ENCODE measurements around the gene C9orf50. TPM values are rescaled to one million over a fixed set of nuclear protein-coding genes. Genes with fewer than 3 reads are reported as not detected.

C9orf50 gene
- total RNA-seq, 2 experiments from 2014 or later = not detected

DNA sequence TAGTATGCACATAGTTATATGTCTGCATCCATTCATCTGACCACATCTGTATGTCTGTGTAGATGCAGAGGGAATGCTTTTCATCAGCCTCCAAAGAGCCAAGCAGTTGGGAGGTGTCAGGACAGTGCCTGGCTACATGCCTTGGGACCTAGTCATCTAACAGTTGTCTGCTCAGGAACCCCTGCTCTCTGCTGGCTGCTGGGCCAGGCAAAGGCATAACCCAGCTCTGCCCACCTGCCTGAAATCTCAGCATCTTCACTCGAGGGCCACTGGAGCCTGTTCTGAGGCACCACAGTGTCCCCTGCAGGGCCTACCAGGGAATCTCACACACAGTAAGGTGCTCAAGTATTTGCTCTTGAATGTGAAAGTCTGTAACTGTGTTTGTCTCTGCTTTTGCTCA, 3.7 kb downstream of the C9orf50 start:
- ChIA-PET POLR2A (no interaction called here), CTCF (no interaction called here)
- no peaks in the 10 kb centered on the region for H3K36me3 Mint-ChIP-seq (ENCODE audit: low read depth)
- Histone ChIP-seq H3K27me3 (ENCODE audit: control insufficient read depth in 1 of 2, insufficient read depth in 2 of 2, low read length in 2 of 2) (peaks cover 25 to 31% of the 10 kb centered on the region in 2 experiments), H3K4me1 (ENCODE audit: insufficient read depth, low read length) (peaks cover 16% of the 10 kb centered on the region), H3K4me3 (ENCODE audit: low read length) (no peak overlapping the region), H3K27ac (ENCODE audit: low read depth in 1 of 2, low read length in 2 of 2) (no peak overlapping the region), H3K9me3 (ENCODE audit: control insufficient read depth in 1 of 2, insufficient read depth in 1 of 2, low read length in 2 of 2) (peaks cover 0 to 5% of the 10 kb centered on the region in 2 experiments), H3K36me3 (ENCODE audit: insufficient read depth, low read length) (no peaks in the 10 kb centered on the region)
- ATAC-seq (ENCODE audit: poor library complexity) = peak; percentile 73
- intact Hi-C loops (cut with DNase I, micrococcal nuclease) = loop anchor here in 1 of 2 experiments (10.0 kb wide), 1 partner anchor 232 kb away; no protein-coding TSS in a partner anchor
- peak in 2 of 14 experiments; percentile 41 to 44 for DNase-seq
- no peak overlapping the region for H3K4me3 Mint-ChIP-seq
- no peak overlapping the region for H3K27ac Mint-ChIP-seq
- peaks cover 15% of the 10 kb centered on the region for H3K4me1 Mint-ChIP-seq (ENCODE audit: low read depth)
- TF ChIP-seq, protein P1, sequence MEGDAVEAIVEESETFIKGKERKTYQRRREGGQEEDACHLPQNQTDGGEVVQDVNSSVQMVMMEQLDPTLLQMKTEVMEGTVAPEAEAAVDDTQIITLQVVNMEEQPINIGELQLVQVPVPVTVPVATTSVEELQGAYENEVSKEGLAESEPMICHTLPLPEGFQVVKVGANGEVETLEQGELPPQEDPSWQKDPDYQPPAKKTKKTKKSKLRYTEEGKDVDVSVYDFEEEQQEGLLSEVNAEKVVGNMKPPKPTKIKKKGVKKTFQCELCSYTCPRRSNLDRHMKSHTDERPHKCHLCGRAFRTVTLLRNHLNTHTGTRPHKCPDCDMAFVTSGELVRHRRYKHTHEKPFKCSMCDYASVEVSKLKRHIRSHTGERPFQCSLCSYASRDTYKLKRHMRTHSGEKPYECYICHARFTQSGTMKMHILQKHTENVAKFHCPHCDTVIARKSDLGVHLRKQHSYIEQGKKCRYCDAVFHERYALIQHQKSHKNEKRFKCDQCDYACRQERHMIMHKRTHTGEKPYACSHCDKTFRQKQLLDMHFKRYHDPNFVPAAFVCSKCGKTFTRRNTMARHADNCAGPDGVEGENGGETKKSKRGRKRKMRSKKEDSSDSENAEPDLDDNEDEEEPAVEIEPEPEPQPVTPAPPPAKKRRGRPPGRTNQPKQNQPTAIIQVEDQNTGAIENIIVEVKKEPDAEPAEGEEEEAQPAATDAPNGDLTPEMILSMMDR (IDR thresholded peaks at IDR 0.05) = no peak
- H3K27me3 Mint-ChIP-seq = peaks cover 29% of the 10 kb centered on the region
- H3K9me3 Mint-ChIP-seq = no peaks in the 10 kb centered on the region

DNA sequence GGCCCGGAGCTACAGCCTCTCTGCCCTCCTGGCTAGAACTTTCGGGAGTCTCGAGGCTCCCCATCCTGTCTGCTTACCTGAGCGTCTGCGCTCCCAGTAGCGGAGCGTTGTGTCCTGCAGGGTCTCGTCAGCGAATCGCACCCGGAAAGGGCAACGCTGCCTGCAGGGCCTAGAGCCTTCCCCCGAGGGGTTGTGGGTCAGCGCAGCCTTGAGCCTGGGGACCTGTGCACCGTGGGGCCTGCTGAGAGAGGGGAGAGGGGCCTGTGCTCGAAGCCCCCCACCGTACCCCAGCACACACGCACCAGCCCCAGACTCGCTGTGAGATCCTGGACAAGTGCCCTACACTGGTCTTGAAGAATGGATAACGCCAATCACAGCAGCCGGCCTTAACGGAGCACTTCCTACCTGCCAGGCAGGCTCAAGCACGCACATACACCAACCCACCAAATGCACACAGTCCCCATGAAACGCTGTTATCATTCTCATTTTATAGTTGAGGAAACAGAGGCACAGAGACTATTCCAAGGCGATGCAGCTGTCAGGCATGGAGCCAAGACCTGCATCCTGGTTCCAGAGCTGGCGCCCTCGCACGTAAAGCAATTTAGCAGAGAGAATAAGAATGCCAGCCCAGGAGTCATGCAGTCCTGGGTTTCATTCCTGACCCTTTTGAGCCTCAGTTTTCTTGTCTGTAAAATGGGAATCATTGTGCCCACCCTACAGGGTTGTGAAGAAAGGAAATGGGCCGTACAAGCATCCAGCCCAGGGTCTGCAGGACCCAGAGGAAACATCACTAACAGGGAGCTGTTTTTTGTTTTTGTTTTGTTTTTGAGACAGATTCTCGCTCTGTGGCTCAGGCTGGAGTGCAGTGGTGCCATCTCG, 5.3 kb downstream of the C9orf50 start:
- ChIA-PET CTCF (no interaction called here), POLR2A (no interaction called here)
- intact Hi-C loops (cut with DNase I, micrococcal nuclease) = loop anchor here in 1 of 2 experiments (10.0 kb wide), 1 partner anchor 231 kb away; no protein-coding TSS in a partner anchor
- Histone ChIP-seq H3K9me3 (ENCODE audit: control insufficient read depth in 1 of 2, insufficient read depth in 1 of 2, low read length in 2 of 2) (no peaks in the 10 kb centered on the region), H3K36me3 (ENCODE audit: insufficient read depth, low read length) (no peaks in the 10 kb centered on the region), H3K4me3 (ENCODE audit: low read length) (no peak overlapping the region), H3K27me3 (ENCODE audit: control insufficient read depth in 1 of 2, insufficient read depth in 2 of 2, low read length in 2 of 2) (peaks cover 14 to 16% of the 10 kb centered on the region in 2 experiments), H3K4me1 (ENCODE audit: insufficient read depth, low read length) (peaks cover 22% of the 10 kb centered on the region), H3K27ac (ENCODE audit: low read depth in 1 of 2, low read length in 2 of 2) (no peak overlapping the region)
- H3K36me3 Mint-ChIP-seq (ENCODE audit: low read depth) = no peaks in the 10 kb centered on the region
- no peak overlapping the region for H3K4me3 Mint-ChIP-seq
- H3K9me3 Mint-ChIP-seq = no peaks in the 10 kb centered on the region
- DNase-seq = peak in 1 of 14 experiments; percentile 21
- H3K4me1 Mint-ChIP-seq (ENCODE audit: low read depth) = peaks cover 15% of the 10 kb centered on the region
- TF ChIP-seq, protein P1 (IDR thresholded peaks at IDR 0.05) = no peak
- no peak for ATAC-seq (ENCODE audit: poor library complexity)
- H3K27ac Mint-ChIP-seq = no peak overlapping the region
- H3K27me3 Mint-ChIP-seq = peaks cover 16% of the 10 kb centered on the region

DNA sequence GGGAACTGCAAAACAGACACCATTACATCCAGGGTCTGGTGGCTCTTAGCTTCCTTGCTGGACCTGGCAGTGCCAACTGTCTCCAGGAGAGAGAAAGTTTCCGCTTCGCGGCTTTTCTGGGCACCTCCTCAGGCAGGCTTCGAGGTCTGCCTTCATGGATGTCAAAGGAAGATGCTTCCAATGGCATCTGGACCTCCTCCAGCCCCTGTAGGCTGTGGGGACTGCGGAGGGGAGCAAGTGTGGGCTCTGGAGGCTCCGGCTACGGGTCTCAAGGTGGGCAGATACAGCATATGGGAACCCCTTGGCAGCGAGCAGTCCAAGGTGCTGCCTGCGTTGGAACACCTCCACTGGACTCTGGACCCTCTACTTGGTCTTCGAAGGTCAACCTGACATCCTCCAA, 6.0 kb downstream of the C9orf50 start:
- Mint-ChIP-seq H3K4me1 (ENCODE audit: low read depth) (peaks cover 17% of the 10 kb centered on the region), H3K27me3 (peaks cover 15% of the 10 kb centered on the region), H3K4me3 (no peak overlapping the region), H3K27ac (no peak overlapping the region), H3K36me3 (ENCODE audit: low read depth) (peaks cover under 1% of the 10 kb centered on the region), H3K9me3 (no peaks in the 10 kb centered on the region)
- ChIA-PET CTCF (no interaction called here), POLR2A (no interaction called here)
- Histone ChIP-seq H3K4me1 (ENCODE audit: insufficient read depth, low read length) (peaks cover 19% of the 10 kb centered on the region), H3K9me3 (ENCODE audit: control insufficient read depth in 1 of 2, insufficient read depth in 1 of 2, low read length in 2 of 2) (no peaks in the 10 kb centered on the region), H3K36me3 (ENCODE audit: insufficient read depth, low read length) (no peaks in the 10 kb centered on the region), H3K4me3 (ENCODE audit: low read length) (no peak overlapping the region), H3K27ac (ENCODE audit: low read depth in 1 of 2, low read length in 2 of 2) (no peak overlapping the region), H3K27me3 (ENCODE audit: control insufficient read depth in 1 of 2, insufficient read depth in 2 of 2, low read length in 2 of 2) (peaks cover 10 to 12% of the 10 kb centered on the region in 2 experiments)
- intact Hi-C loops (cut with DNase I, micrococcal nuclease) = loop anchor here in 1 of 2 experiments (5.0 to 10.0 kb wide), 2 partner anchors 167 to 230 kb away; no protein-coding TSS in a partner anchor
- no peak for ATAC-seq (ENCODE audit: poor library complexity)
- DNase-seq = no peak
- TF ChIP-seq, protein P1 (IDR thresholded peaks at IDR 0.05) = no peak
